ENCODE results near the gene TBCEL. TPM values are rescaled to one million over a fixed set of nuclear protein-coding genes. Genes with fewer than 3 reads are reported as not detected.

The TBCEL gene
- total and polyA plus RNA-seq, 4 donors, result 6.7 to 41.3 (median 17.4) TPM

DNA sequence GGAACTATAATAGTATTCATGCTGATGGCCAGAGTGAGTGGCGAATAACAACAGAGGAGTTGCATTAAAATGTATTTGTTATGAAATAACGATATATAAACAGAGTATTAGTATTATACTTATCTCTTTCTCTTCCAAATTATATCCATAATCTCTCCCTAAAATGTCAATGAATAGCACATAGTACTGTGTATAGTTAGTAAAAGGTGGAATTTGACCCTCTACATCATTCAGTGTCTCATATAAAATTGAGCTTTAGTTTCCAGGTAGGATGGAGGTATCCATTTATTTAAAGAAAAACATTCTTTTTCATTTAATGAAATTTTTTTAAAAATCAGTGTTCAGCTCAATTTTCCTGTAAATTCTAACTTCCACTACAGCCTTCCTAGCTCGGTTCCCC lies 42.7 kb downstream of the TBCEL start:
- peaks cover 0 to 9% (median 4%) of the 10 kb centered on the region in 4 donors for H3K36me3 ChIP-seq (ENCODE audit: control insufficient read depth in 4 of 4, insufficient read depth in 3 of 4, low read depth in 1 of 4, low read length in 3 of 4)

DNA sequence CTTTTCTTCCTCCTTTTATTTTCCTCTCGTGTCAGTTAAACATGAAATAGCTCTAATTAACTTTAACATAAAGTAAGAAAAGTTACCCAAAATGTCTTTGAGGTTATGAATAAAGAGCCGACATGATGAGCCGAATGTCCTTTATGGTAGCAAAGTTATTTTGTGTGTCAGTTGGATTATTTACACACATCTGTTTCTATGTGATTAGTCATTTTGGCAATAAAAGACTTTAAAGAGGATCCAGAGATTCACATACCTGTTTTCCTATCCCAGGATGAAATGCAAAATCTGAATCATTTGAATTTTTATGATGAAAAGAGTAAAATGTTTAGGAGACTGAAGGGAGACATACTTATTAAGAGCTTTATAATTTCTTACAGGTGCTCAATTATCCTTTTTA lies 43.1 kb downstream of the TBCEL start:
- no peaks in the 10 kb centered on the region for H3K9me3 ChIP-seq (ENCODE audit: control insufficient read depth in 4 of 4, low read length in 3 of 4)
- peaks cover 6 to 20% (median 16%) of the 10 kb centered on the region in 4 donors for H3K4me1 ChIP-seq (ENCODE audit: control insufficient read depth in 4 of 4, insufficient read depth in 4 of 4, low read length in 3 of 4)
- DNase-seq (ENCODE audit: low spot score), result no peak
- WGBS, result 88% methylated on average over 3 of the region's 3 CpGs
- H3K36me3 ChIP-seq (ENCODE audit: control insufficient read depth in 4 of 4, insufficient read depth in 3 of 4, low read depth in 1 of 4, low read length in 3 of 4), result peaks cover 0 to 8% (median 4%) of the 10 kb centered on the region in 4 donors
- TF ChIP-seq, protein P1, sequence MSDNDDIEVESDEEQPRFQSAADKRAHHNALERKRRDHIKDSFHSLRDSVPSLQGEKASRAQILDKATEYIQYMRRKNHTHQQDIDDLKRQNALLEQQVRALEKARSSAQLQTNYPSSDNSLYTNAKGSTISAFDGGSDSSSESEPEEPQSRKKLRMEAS (IDR thresholded peaks at IDR 0.05), result no peak
- no peak for TF ChIP-seq FOXA2 (IDR thresholded peaks at IDR 0.05)
- no peak for TF ChIP-seq TAF1 (conservative IDR thresholded peaks at IDR 0.05)
- TF ChIP-seq, protein P2, sequence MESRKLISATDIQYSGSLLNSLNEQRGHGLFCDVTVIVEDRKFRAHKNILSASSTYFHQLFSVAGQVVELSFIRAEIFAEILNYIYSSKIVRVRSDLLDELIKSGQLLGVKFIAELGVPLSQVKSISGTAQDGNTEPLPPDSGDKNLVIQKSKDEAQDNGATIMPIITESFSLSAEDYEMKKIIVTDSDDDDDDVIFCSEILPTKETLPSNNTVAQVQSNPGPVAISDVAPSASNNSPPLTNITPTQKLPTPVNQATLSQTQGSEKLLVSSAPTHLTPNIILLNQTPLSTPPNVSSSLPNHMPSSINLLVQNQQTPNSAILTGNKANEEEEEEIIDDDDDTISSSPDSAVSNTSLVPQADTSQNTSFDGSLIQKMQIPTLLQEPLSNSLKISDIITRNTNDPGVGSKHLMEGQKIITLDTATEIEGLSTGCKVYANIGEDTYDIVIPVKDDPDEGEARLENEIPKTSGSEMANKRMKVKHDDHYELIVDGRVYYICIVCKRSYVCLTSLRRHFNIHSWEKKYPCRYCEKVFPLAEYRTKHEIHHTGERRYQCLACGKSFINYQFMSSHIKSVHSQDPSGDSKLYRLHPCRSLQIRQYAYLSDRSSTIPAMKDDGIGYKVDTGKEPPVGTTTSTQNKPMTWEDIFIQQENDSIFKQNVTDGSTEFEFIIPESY (IDR thresholded peaks at IDR 0.05), result no peak
- TF ChIP-seq RAD21 (IDR thresholded peaks at IDR 0.05), result no peak
- no peak for TF ChIP-seq SP1 (IDR thresholded peaks at IDR 0.05)
- TF ChIP-seq, protein P3, sequence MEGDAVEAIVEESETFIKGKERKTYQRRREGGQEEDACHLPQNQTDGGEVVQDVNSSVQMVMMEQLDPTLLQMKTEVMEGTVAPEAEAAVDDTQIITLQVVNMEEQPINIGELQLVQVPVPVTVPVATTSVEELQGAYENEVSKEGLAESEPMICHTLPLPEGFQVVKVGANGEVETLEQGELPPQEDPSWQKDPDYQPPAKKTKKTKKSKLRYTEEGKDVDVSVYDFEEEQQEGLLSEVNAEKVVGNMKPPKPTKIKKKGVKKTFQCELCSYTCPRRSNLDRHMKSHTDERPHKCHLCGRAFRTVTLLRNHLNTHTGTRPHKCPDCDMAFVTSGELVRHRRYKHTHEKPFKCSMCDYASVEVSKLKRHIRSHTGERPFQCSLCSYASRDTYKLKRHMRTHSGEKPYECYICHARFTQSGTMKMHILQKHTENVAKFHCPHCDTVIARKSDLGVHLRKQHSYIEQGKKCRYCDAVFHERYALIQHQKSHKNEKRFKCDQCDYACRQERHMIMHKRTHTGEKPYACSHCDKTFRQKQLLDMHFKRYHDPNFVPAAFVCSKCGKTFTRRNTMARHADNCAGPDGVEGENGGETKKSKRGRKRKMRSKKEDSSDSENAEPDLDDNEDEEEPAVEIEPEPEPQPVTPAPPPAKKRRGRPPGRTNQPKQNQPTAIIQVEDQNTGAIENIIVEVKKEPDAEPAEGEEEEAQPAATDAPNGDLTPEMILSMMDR (IDR thresholded peaks at IDR 0.05; ENCODE audit: low read depth, low read length, missing input control), result no peak
- TF ChIP-seq, protein P4, sequence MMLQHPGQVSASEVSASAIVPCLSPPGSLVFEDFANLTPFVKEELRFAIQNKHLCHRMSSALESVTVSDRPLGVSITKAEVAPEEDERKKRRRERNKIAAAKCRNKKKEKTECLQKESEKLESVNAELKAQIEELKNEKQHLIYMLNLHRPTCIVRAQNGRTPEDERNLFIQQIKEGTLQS (IDR thresholded peaks at IDR 0.05), result no peak
- TF ChIP-seq NR2F2 (IDR thresholded peaks at IDR 0.05), result no peak
- TF ChIP-seq RXRA (IDR thresholded peaks at IDR 0.05), result no peak
- no peak for TF ChIP-seq HNF4G (IDR thresholded peaks at IDR 0.05)
- TF ChIP-seq, protein P5, sequence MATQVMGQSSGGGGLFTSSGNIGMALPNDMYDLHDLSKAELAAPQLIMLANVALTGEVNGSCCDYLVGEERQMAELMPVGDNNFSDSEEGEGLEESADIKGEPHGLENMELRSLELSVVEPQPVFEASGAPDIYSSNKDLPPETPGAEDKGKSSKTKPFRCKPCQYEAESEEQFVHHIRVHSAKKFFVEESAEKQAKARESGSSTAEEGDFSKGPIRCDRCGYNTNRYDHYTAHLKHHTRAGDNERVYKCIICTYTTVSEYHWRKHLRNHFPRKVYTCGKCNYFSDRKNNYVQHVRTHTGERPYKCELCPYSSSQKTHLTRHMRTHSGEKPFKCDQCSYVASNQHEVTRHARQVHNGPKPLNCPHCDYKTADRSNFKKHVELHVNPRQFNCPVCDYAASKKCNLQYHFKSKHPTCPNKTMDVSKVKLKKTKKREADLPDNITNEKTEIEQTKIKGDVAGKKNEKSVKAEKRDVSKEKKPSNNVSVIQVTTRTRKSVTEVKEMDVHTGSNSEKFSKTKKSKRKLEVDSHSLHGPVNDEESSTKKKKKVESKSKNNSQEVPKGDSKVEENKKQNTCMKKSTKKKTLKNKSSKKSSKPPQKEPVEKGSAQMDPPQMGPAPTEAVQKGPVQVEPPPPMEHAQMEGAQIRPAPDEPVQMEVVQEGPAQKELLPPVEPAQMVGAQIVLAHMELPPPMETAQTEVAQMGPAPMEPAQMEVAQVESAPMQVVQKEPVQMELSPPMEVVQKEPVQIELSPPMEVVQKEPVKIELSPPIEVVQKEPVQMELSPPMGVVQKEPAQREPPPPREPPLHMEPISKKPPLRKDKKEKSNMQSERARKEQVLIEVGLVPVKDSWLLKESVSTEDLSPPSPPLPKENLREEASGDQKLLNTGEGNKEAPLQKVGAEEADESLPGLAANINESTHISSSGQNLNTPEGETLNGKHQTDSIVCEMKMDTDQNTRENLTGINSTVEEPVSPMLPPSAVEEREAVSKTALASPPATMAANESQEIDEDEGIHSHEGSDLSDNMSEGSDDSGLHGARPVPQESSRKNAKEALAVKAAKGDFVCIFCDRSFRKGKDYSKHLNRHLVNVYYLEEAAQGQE (IDR thresholded peaks at IDR 0.05), result no peak
- TF ChIP-seq JUND (IDR thresholded peaks at IDR 0.05), result no peak
- no peak overlapping the region for H3K4me3 ChIP-seq (ENCODE audit: low read depth in 1 of 3, low read length in 3 of 3)
- H3K27me3 ChIP-seq (ENCODE audit: control insufficient read depth in 4 of 4, insufficient read depth in 4 of 4, low read length in 3 of 4), result no peaks in the 10 kb centered on the region
- peak overlapping the region; percentile 55 to 71 for H3K27ac ChIP-seq (ENCODE audit: low read depth in 1 of 2, low read length in 2 of 2)
- H3K9ac ChIP-seq (ENCODE audit: low read depth in 1 of 2, low read length in 2 of 2), result no peak overlapping the region

More for the DNA sequence above, 42.7 kb downstream of the TBCEL start:
- Histone ChIP-seq H3K27me3 (ENCODE audit: control insufficient read depth in 4 of 4, insufficient read depth in 4 of 4, low read length in 3 of 4) (no peaks in the 10 kb centered on the region), H3K9ac (ENCODE audit: low read depth in 1 of 2, low read length in 2 of 2) (no peak overlapping the region), H3K4me1 (ENCODE audit: control insufficient read depth in 4 of 4, insufficient read depth in 4 of 4, low read length in 3 of 4) (peaks cover 6 to 20% (median 14%) of the 10 kb centered on the region in 4 donors), H3K4me3 (ENCODE audit: low read depth in 1 of 3, low read length in 3 of 3) (no peak overlapping the region), H3K9me3 (ENCODE audit: control insufficient read depth in 4 of 4, low read length in 3 of 4) (no peaks in the 10 kb centered on the region), H3K27ac (ENCODE audit: low read depth in 1 of 2, low read length in 2 of 2) (peak overlapping the region; percentile 55 to 71)
- WGBS, result 90% methylated on average over 3 of the region's 3 CpGs
- TF ChIP-seq FOXA1 (IDR thresholded peaks at IDR 0.05) (no peak), HNF4A (conservative IDR thresholded peaks at IDR 0.05) (peak in 1 of 2 donors; percentile 16)
- TF ChIP-seq, protein P5 (IDR thresholded peaks at IDR 0.05), result no peak
- DNase-seq (ENCODE audit: low spot score), result no peak

Measured in liver (tissue), 9 donors.